ENCODE measurements around the gene GTF3C6. TPM values are rescaled to one million over a fixed set of nuclear protein-coding genes. Genes with fewer than 3 reads are reported as not detected.

The GTF3C6 gene
- 10 to 100 TPM; 72.7 to 79.1 TPM for total RNA-seq

GRCh38 chr6:110958329-110959192 is at the start of gene GTF3C6:
GTF3C6 (plus strand) TSS chr6:110958706; CDS start chr6:110958770, 64 bp downstream.

Other genes starting within 250 kb of the GTF3C6 start
- gene CDK19, start 143.2 kb upstream of the GTF3C6 start, total RNA-seq = 10 to 100 TPM; 25.8 to 26.3 TPM
- gene AMD1, start 83.9 kb upstream of the GTF3C6 start, total RNA-seq = 10 to 100 TPM; 60.7 to 63.4 TPM
- gene RPF2, start 23.3 kb downstream of the GTF3C6 start, total RNA-seq = 10 to 100 TPM; 19.0 to 21.3 TPM
- gene SLC16A10, start 128.8 kb downstream of the GTF3C6 start, total RNA-seq = 1 to 10 TPM; 2.7 to 3.4 TPM